Ramos (cell line): Measurements from ENCODE around the gene TTN.

Experiments used
- in situ Hi-C: fragments of 300-500 bp; cut with MboI; formaldehyde crosslinking; loops from one replicate; pipeline ENCODE4 v1.14.3; 2022; ENCODE audit warnings: low sequenced_read_pairs; ENCODE audit not compliant: unreplicated experiment

The TTN gene

DNA sequence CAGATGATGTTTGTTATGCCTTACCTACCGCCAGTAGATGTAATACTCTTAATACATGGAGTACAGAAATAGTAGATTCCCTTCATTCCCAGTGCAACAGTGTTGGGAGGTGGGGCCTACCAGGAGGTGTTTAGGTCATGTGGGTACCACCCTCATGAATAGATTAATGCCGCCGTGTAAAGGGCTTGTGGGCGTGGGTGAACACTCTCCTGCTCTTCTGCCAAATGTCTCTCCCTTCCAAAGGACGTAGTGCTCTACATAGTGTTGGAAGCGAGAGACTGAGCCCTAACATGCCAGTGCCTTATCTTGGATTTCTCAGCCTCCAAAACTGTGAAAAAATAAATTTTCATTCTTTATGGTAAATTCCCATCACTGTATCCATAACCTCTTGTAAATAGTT is 296.8 kb downstream of the TTN start:
- in situ Hi-C loops: no loop called here

DNA sequence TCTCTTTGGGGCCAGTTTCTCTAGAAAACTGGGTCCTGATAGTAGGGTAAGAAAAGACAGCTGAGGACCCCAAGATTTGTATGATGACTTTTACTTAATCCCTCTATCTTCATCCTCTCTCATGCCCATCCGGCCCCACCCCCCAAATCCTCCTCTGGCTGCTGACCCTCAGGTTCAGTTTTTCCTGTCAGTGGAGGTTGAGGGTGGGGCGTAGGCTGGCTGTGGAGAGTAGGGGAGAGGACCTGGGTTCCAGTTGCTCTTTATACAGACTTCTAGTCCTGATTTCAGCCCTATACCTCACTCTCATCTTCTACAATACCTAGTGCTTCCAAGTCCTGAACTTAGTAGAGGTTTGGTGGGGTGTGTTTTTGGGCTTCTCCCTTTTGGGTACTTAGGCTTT is 298.6 kb downstream of the TTN start:
- in situ Hi-C loops: no loop called here

DNA sequence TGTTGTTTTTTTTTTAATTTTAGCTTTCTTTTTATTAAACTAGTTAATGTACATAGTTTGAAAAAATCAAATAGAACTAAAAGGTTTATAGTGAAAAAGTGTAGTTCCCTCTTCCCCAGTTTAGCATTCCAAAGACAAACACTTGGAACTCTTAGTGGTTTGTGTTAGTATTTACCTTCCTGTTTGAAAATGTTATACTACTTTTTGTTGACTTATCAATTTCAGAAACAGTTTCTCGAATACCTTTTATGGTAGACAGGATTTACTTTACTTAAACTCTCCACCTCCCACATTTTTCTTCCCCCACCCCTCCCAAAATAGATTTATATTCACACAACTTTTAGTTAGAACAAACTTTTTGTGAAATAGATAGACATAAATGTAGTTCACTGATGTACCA is 300.3 kb downstream of the TTN start:
- in situ Hi-C loops: no loop called here

DNA sequence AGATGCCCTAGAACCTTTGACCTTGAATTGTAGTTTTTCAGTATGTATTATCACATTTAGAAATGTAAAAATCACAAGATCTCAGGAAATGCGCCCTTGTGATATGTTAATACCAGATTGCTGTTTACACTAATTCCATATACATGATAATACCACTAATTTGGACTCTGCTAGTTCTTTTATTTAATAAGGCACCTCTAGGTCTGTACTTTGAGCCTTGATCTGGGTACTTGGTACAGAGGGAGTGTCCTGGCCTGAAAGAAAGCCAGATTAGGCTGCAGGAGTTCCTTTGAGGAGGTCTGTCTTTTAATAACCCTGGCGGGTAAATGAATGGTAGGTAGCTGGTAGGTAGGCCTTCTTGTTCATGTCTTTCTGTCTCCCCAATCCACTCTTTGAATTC is 300.7 kb downstream of the TTN start:
- in situ Hi-C loops: no loop called here

DNA sequence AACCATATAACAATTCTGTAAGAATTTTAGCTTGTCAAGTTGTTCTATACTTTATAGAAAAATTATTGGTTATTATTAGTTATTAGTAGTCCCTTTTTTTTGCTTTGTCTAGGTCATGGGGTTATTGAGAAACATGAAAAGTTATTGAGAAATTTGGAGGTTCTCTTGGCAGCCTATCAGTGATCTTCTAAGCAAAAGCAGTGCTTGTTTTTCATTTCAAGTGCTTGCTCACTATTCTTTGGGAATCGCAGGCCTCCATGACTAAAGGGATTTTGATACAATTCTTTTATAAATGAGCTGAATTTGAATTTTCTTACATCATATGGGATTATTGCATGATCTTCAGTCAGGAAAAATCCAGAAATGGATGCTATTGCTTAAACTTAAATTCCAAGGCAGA is 301.1 kb downstream of the TTN start:
- in situ Hi-C loops: no loop called here

DNA sequence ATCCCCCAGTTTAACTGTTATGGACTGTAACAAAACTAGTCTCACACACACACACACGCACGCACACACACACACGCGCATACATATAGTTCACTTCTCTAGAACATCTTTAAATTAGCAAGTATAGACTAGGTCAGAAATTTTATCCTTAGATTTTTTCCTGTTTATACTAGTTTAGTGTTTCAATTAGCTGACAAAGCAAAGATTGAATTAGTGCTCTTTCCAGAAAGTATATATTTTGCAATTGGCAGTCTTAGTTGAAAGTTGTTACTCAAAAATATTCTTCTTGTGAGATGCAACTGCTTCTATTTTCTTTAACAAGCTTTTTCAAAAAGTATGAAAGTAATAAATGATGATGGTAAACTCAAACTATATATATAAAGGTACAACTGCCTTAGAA is 304.5 kb downstream of the TTN start:
- in situ Hi-C loops: no loop called here

DNA sequence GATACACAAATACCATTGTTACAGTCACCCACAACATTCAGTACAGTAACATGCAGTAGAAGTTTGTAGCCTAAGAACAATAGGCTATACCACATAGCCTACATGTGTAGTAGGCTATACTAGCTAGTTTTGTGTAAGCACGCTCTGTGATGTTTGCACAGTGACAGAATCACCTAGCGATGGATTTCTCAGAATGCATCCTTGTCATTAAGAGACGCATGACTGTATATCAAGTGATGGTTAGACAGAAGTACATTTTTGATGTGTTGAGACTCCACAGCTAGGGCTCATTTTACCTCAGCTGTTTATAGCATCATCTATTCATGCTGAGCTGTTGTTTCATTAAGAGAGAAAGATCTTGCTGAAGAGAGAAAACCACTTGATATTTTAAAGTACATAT is 307.6 kb downstream of the TTN start:
- in situ Hi-C loops: no loop called here

DNA sequence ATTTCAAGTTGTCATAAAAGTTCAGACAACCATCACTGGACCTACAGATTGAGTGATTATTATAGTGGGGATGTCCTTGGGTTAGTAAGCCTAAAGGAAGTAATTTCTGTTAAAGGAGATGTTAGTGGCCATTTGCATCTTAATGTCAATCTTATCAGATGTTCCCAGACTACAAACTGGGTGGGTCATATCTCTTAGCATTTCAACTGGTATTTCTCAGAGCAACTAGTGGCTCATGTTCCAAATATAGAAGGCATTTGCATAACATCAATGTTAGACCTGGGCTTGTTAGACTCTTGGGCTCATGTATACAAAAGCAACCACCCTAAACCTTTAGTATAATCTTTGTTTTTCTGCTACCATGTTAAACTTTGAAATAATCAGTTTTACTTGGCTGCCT is 309.1 kb downstream of the TTN start:
- in situ Hi-C loops: no loop called here

DNA sequence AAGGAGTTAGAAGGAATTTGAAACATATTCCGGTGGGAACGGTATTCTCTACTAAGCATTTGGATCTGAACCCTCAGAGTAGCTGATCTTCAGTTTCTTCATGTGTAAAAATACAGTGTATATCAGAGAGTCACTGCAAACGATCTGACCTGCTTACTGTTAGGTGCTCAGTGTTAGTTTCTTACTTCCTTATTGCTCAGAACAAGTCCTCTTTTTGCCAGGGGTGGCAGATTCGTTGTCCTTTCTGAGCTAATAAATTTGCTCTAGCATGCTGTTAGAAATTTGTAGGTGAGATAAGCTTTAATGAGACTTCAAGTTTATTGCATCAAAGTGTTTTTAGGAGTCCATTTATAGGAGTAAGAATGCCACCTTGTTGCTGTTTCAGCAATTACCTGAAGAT is 311.2 kb downstream of the TTN start:
- in situ Hi-C loops: no loop called here

DNA sequence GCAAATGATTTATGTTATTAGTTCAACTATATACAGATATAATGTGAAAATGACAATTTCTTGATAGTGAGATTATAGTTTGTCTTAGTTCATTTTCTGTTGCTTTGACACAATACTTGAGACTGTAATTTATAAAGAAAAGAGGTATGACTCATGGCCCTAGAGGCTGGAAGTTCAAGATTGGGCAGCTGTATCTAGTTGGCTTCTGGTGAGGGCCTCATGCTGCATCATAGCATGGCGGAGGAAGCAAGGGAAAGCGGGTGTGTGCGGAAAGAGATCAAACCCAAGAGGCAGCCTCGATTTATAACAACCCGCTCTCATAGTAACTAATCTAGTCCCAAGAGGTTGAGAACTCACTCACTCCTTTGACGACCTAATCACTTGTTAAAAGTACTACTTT is 315.6 kb downstream of the TTN start:
- in situ Hi-C loops: no loop called here

DNA sequence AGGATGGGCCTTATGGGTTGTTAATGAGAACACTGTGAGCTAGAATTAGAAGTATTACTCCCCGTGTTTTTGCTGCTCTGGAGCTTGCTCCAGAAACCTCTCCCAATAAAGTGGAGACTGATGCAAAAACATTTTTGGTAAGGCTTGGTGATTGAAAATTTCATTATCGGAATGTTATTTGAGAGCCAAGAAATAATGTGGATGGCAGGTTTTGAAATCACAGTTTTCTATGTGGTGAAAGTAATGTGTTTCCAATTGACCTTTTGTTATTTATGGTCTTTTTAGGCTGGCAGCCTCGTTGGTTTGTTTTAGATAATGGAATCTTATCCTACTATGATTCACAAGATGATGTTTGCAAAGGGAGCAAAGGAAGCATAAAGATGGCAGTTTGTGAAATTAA is 321.9 kb downstream of the TTN start:
- in situ Hi-C loops: no loop called here

DNA sequence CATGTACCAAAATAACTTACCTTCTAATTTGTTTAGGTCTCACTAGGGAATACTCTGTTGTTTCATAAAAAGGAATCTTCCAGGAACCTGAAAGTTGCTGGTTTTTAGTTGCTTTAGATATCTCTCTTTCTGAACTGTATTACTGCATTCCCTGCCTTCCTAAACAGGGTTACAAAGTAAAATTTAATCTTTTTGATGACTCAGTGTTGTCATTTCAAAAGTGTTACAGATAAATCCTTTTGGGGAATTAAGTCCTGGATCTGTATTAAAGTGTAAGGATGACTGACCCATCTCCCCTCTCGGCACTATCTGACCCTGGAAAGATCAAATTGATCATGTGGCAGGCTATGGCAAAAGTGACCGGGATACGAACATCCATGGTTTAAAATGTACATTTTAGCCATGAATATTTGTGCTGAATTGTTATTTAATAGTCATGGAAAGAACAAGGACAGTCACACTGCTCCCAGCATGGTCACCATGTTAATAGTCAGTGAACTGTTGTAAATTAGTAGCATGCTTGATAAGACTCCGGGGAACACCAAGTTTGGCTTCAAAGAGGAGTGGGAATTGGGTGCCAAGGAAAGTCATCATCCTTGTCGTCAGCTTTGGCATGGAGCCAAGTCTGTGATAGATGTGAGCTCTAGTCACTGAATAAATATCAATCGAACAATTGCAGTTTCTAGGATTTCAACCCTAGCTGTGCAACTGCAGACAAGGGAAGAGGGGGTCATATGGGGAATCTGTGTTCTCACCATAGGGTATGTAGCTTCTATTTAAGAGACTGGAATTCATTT is 322.8 kb downstream of the TTN start:
- in situ Hi-C loops: no loop called here

DNA sequence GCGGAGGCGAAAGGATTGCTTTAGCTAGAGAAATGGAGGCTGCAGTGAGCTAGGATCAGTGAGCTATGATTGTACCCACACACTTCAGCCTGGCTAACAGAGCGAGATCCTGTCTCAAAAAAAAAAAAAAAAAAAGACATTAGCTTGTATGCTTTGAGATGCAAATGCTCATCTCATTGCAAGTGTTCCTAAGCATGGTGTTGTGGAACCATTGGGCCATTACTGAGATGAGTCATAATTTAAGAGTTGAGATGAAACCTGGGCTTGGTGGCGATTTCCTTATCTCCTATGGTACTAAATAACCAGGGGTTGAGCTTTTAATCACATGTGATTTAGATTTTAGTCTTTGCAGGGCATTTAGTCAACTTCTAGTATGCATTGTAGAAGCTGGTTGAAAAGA is 324.8 kb downstream of the TTN start:
- in situ Hi-C loops: no loop called here

DNA sequence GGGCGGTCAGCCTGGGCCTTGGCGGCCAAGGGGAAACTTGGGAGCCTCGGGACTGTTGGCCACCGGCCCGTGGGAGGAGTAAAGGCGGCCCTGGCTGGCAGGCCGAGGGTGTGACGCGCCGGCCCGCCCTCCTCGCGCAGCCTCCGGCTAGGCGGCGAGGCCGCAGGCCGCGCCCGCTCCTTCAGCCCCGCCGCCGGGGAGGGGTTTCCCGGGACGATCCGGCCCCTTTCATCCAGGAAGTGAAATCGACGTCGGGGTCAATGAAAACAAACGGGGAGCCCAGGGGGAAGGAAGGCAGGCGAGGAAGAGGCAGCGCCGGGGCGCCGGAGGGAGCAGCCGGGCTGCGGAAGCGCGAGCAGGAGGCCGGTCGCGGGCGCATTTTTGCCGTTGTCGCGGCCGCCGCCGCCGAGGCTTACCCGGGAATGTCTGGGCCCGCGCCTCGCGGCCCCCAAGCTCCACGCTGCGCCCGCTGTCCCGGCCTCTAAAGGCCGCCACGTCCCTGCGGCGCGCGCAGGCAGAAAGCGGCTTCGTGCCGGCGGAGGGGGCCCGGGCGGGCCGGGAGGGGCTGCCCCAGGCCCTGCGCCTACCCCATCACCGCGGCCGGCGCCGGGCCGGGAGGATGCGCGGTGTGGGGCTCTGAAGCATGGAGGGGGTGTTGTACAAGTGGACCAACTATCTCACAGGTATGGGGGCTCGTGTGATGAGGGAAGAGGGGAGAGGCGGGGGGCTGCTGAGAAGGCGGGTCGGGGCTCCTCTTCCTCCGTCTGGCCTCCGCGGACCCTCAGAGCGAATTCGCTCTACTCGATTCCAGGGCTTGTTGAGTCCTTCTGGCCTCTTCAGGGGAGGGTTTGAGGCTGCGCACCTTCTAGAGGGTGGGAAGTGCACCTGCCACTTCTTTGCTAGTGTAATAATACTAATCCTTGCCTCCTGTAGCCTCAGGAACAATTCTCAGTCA is 326.7 kb downstream of the TTN start, which contains the start of gene PLEKHA3:
Gene PLEKHA3 (plus strand): TSS at position 231 of the 955 bp plus-strand sequence. CDS start 413 bp downstream, at position 644.
- in situ Hi-C loops: no loop called here

DNA sequence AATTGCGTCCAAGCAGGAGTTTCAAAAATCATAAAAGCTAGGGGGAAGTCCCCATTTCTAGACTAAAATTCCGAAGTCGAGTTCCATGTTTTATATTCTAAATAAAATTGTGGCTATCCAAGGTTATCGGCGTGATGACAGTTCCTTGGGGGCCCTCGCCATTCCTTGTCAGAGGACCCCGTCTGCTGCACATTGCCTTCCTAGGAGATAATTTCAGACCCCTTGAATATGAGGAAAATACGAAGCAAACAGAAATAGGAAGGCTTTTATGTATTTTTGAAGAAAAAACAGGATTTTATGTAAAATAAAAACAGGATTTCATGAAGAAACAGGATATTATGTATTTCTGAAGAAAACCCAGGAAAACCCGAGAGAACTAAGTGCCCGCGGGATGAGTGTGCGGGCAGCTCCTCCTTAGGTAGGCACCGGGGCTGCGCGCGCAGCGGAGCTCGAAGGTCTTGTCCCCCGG is 327.4 kb downstream of the TTN start:
- in situ Hi-C loops: no loop called here

DNA sequence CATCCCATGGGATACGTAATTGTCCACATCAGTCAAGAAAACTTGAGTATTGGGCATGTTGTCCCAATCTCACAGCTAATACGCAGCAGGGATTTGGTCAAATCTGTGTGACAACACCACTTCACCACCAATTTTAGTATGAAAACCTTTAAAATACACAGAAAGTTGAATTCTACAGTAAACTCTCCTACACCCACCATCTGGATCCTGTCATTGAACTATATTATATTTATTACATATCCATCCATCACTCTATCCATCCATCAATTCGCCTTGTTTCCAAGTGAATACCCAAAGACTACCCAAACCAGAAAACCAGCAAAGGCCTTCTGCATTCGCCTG is 328.0 kb downstream of the TTN start:
- in situ Hi-C loops: no loop called here

DNA sequence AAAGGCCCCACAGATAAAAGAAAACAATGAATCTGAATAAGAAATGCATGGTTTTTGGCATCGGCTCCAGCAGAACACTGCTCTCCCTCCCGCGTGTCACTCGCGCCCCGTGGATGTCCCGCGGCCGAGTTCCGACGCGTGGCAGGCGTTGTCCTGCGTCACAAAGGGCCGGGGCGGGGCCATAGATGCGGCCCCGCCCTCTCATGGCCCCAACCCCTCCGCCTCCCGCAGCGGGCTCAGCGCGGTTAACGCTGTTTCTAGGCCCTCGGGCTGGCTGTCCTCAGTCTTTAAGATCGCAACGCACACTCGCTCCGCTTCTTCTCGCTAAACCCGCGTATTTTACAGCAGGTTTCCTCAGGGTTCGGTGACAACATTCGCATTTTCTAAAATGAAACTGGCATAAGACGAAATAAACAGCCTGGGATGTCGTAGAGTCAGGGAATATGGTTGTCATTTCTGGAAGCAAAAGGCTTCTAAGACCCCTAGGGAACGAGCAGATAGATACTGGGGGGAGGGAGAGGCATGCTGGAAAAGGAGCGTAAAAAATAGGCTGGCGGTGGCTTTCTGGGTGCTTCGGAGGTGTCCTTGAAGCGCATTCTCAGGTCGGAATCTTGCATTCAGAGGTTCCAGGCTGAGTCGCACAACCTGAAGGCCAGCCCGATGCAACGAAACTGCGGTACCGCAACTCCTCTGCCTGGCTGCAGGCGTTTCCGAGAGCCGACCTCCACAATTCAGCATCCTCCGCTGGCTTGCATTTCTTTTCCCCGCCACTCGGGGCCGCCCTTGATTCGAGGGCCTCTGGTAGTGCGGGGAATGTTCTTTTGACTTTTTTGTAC is 328.6 kb downstream of the TTN start, which contains the start of gene FKBP7:
Gene FKBP7 (minus strand): TSS at position 162 of the 836 bp plus-strand sequence. CDS start 101 bp downstream, at position 61.
- in situ Hi-C loops: no loop called here

DNA sequence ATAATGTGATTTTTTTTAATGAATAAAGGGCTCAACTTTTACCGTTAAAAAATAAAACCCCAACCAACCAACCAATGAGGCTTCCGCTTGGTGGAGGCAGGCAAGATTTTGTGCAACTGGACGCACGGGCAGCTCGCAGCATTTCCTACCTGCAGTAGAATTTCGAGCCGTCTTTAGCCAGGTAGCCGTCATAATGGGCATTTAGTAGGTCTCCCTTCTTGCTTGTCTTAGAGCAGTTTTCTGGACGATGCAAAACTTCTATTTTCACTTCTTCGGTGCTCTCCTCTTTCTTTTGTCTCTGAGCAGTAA is 329.1 kb downstream of the TTN start:
- in situ Hi-C loops: no loop called here

DNA sequence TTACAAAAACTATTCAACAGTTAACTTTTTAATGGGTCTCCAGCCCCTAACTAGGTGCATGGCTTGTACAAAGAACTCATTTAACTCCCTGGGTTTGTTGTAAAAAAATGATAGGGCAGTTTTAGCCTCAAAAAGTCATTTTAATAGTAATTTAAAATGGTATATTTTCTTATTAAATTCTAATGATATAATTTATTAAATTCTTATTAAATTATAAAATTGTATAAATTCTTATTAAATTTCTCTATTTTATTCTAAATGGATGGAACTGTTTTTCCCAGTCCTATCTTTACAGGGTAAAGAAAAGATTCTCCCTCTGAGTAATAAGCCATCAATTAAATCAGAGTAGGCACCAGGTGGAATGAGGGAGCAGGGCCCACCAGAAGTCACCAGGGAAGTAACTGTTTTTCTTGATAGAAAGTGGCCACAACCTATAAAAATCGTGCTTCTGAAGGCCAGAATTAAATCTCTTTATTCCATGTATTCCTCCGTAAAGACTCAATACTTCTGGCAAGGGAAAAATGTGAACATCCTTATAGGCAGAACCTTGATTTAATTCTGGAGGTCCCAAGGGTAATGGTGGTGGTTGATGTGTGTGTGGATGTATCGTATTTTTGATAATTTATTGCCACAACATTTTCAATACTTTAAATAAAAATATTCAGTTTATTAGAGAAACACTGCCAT is 329.6 kb downstream of the TTN start:
- in situ Hi-C loops: no loop called here

DNA sequence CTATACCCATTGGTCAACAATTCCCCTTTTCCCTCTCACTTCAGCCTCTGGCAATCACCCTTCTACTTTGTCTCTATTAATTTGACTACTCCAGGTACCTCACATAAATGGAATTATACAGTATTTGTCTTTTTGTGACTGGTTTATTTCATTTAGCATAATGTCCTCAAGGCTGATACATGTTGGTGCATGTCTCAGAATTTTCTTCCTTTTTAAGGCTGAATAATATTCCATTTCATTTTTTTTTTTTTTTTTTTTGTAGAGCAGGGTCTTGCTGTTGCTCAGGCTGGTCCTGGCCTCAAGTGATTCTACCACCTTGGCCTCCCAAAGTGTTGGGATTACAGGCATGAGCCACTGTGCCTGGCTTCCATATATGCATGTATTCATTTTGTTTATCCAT is 330.7 kb downstream of the TTN start:
- in situ Hi-C loops: no loop called here
